DND-41 (cell line): ENCODE data around the gene RRP15.

ENCODE experiments used
- CTCF ChIP-seq: IDR thresholded peaks from 2 replicates; pipeline ENCODE4 v1.5.1; 2012; ENCODE audit warnings: borderline replicate concordance, low read length, moderate library complexity, mild to moderate bottlenecking; ENCODE audit not compliant: poor library complexity, severe bottlenecking; ENCODE audit errors: extremely low read depth
- EZH2 ChIP-seq: IDR thresholded peaks from 3 replicates; pipeline ENCODE4 v1.6.1; 2012; ENCODE audit warnings: borderline replicate concordance, low read depth, mild to moderate bottlenecking, moderate library complexity, low read length, inconsistent platforms; ENCODE audit not compliant: severe bottlenecking

DNA sequence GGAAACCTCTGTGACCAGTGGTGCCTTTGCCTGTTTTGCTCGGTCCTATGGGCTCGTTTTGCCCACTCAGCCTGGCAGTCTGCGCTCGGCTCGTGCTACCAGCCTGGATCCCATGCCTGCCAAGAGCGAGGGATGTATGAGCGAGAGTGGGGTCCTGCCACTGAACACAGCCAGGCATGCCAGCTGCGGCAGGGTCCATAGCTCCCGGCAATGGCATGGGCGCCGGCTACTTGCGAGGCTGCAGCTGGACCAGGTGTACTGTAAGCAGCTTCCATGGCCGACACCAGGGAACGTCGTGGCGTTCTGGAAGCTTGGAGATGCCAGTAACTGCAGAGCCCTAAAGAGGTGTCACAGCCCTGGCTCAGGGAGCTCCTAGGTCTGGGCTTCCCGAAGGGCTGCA is 37.7 kb downstream of the RRP15 start:
- no peak for TF ChIP-seq EZH2
- TF ChIP-seq CTCF = no peak
